MM.1S (cell line): ENCODE results near the gene HIGD1B.

ENCODE experiments used
- DNase-seq: peaks from one replicate; pipeline ENCODE4 v3.0.0-alpha.2; 2015
- H2AFZ ChIP-seq: fragments of 300-600 bp; sonication (generic); 2 replicates; pipeline ENCODE4 v1.6.0; 2016; ENCODE audit warnings: antibody characterized with exemption, low read length
- H3F3A ChIP-seq: fragments of 300-600 bp; sonication (generic); 2 replicates; pipeline ENCODE4 v1.6.1; 2016; ENCODE audit warnings: mild to moderate bottlenecking, antibody characterized with exemption, low read length, moderate library complexity, mixed read lengths; ENCODE audit not compliant: insufficient read depth
- H3K27ac ChIP-seq: fragments of 300-600 bp; sonication (generic); 2 replicates; pipeline ENCODE4 v1.5.1; 2016; ENCODE audit warnings: mild to moderate bottlenecking, low read length
- H3K27me3 ChIP-seq: fragments of 300-600 bp; sonication (generic); replicated peaks from 2 replicates; pipeline ENCODE4 v1.6.0; 2016; ENCODE audit warnings: low read length; ENCODE audit not compliant: insufficient read depth
- H3K36me3 ChIP-seq: fragments of 300-600 bp; sonication (generic); replicated peaks from 2 replicates; pipeline ENCODE4 v1.6.1; 2016; ENCODE audit warnings: mild to moderate bottlenecking, low read length, mixed read lengths; ENCODE audit not compliant: insufficient read depth
- H3K4me1 ChIP-seq: fragments of 300-600 bp; sonication (generic); 2 replicates; pipeline ENCODE4 v1.6.1; 2016; ENCODE audit warnings: low read length, mixed read lengths
- H3K4me2 ChIP-seq: fragments of 300-600 bp; sonication (generic); 2 replicates; pipeline ENCODE4 v1.6.0; 2016; ENCODE audit warnings: low read depth, low read length
- H3K4me3 ChIP-seq: fragments of 300-600 bp; sonication (generic); 2 replicates; pipeline ENCODE4 v1.5.1; 2016; ENCODE audit warnings: low read length, mixed read lengths
- H3K79me2 ChIP-seq: fragments of 300-600 bp; sonication (generic); 2 replicates; pipeline ENCODE4 v1.6.1; 2016; ENCODE audit warnings: mixed run types, low read length, mixed read lengths
- H3K9ac ChIP-seq: fragments of 300-600 bp; sonication (generic); 2 replicates; pipeline ENCODE4 v1.6.1; 2016; ENCODE audit warnings: low read length, mixed read lengths
- H3K9me2 ChIP-seq: fragments of 300-600 bp; sonication (generic); replicated peaks from 2 replicates; pipeline ENCODE4 v1.6.1; 2016; ENCODE audit warnings: mild to moderate bottlenecking, low read length, mixed read lengths; ENCODE audit not compliant: insufficient read depth
- H3K9me3 ChIP-seq: fragments of 300-600 bp; sonication (generic); replicated peaks from 2 replicates; pipeline ENCODE4 v1.6.1; 2016; ENCODE audit warnings: mild to moderate bottlenecking, low read length, mixed read lengths; ENCODE audit not compliant: insufficient read depth
- H4K20me1 ChIP-seq: fragments of 300-600 bp; sonication (generic); 2 replicates; pipeline ENCODE4 v1.6.1; 2016; ENCODE audit warnings: mild to moderate bottlenecking, low read length, moderate library complexity, mixed read lengths; ENCODE audit not compliant: insufficient read depth
- EZH2 ChIP-seq: fragments of 300-600 bp; sonication (generic); optimal IDR thresholded peaks from 2 replicates; pipeline ENCODE3; 2017; ENCODE audit warnings: low read depth, mild to moderate bottlenecking, antibody characterized with exemption, low read length, mixed read lengths
- EZH2phosphoT487 ChIP-seq: fragments of 300-600 bp; sonication (generic); IDR thresholded peaks from 2 replicates; pipeline ENCODE4 v1.6.1; 2018; ENCODE audit warnings: antibody characterized with exemption, low read length
- TF ChIP-seq, protein P1 (sequence below): fragments of 300-600 bp; sonication (generic); IDR thresholded peaks from 2 replicates; pipeline ENCODE4 v1.5.1; 2016; ENCODE audit warnings: antibody characterized with exemption, low read length, mixed read lengths

The HIGD1B gene

DNA sequence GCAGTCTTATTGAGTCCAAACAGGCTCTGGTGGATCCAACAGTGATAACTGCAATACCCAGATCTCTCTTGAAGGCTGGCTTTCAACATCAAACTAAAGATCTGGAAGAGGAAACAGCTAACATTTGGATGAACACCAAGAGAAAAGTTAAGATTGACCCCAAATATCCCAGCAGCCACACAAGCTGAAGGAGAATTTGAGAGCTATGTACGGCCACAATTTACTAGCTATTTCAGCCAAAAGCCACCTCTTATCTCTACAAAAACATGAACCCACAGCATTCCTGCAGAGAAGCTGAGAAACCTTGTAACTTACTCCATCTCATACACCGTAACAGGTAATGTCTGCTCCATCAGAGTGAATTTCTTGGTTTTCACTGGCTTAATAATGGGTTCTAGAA lies 37.3 kb downstream of the HIGD1B start:
- H3F3A ChIP-seq: no peaks in the 10 kb centered on the region
- no peaks in the 10 kb centered on the region for H3K9me3 ChIP-seq
- no peaks in the 10 kb centered on the region for H3K4me1 ChIP-seq
- no peak overlapping the region for H3K4me2 ChIP-seq
- peaks cover 34% of the 10 kb centered on the region for H3K79me2 ChIP-seq
- no peaks in the 10 kb centered on the region for H3K27me3 ChIP-seq
- no peak overlapping the region for H3K4me3 ChIP-seq
- no peak overlapping the region for H2AFZ ChIP-seq
- no peaks in the 10 kb centered on the region for H3K9me2 ChIP-seq
- TF ChIP-seq, protein P1, sequence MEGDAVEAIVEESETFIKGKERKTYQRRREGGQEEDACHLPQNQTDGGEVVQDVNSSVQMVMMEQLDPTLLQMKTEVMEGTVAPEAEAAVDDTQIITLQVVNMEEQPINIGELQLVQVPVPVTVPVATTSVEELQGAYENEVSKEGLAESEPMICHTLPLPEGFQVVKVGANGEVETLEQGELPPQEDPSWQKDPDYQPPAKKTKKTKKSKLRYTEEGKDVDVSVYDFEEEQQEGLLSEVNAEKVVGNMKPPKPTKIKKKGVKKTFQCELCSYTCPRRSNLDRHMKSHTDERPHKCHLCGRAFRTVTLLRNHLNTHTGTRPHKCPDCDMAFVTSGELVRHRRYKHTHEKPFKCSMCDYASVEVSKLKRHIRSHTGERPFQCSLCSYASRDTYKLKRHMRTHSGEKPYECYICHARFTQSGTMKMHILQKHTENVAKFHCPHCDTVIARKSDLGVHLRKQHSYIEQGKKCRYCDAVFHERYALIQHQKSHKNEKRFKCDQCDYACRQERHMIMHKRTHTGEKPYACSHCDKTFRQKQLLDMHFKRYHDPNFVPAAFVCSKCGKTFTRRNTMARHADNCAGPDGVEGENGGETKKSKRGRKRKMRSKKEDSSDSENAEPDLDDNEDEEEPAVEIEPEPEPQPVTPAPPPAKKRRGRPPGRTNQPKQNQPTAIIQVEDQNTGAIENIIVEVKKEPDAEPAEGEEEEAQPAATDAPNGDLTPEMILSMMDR: no peak
- TF ChIP-seq EZH2phosphoT487 (no peak), EZH2 (no peak)
- H3K9ac ChIP-seq: no peak overlapping the region
- H3K36me3 ChIP-seq: peaks cover 6% of the 10 kb centered on the region; the same call in 1 of the 2 replicates
- no peaks in the 10 kb centered on the region for H4K20me1 ChIP-seq
- no peak for DNase-seq
- H3K27ac ChIP-seq: no peak overlapping the region

DNA sequence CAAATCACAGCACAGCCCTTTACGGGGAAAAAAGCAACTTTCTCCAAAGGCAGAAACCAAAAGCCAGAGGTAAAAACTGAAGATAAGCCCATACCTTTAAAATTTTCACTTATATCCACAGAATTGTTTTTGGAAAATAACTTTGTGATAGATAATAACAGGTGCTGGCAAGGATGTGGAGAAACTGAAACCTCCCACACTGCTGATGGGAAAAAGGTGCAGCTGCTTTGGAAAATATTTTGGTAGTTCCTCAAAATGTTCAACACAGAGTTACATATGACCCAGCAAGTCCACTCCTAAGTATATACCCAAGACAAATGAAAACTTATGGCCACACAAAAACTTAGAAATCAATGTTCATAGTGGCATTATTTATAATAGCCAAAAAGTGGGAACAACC lies 39.3 kb downstream of the HIGD1B start:
- no peak overlapping the region for H2AFZ ChIP-seq
- peaks cover 55% of the 10 kb centered on the region for H3K79me2 ChIP-seq
- H4K20me1 ChIP-seq: no peaks in the 10 kb centered on the region
- H3K27me3 ChIP-seq: no peaks in the 10 kb centered on the region
- TF ChIP-seq EZH2phosphoT487: no peak
- no peak overlapping the region for H3K9ac ChIP-seq
- H3K4me2 ChIP-seq: no peak overlapping the region
- no peaks in the 10 kb centered on the region for H3K9me3 ChIP-seq
- no peak overlapping the region for H3K4me3 ChIP-seq
- no peaks in the 10 kb centered on the region for H3K9me2 ChIP-seq
- no peaks in the 10 kb centered on the region for H3F3A ChIP-seq
- no peak for DNase-seq
- no peak overlapping the region for H3K27ac ChIP-seq
- H3K4me1 ChIP-seq: no peaks in the 10 kb centered on the region
- H3K36me3 ChIP-seq: peaks cover 6% of the 10 kb centered on the region; the same call in 1 of the 2 replicates

DNA sequence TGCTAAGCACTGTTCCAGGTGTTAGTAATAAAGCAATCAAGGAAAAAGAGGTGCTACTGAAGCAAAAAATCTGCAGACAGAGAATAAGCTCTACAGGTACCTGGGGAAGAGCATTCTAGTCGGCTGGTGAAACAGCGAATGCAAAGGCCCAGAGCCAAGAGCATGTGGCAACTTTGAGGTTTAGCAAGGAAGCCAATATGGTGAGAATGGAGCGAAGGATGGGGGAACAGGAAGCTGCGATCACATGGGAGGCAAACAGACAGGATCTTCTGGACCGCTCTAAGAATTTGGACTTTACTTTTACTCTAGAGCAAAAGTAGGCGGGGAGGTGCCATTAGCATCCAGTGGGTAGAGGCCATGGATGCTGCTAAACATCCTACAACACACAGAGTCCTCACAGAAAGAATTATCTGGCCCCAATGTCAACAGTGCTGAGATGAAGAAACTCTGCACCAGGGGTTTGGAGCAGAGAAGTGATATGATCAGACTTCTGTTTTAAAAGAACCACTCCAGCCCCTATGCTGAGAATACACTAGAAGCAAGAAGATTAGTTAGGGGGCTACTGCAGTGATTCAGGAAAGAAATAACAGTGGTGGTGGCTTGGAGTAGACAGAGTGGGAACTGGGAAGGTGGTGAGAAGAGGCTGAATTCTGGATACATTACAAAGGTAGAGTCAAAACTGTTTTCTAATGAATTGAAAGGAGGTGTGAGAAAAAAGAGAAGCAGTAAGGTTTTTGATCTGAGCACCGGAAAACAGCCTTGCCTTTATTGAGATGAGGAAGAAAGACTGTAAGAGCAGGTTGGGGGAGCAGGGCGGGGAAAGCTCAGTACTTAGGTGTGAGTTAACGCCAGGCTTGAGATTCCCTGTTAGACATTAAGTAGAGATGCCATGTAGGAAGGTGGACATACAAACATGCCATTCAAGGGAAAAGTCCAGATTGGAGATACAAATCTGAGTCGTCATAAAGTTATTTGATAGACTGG lies 40.6 kb downstream of the HIGD1B start:
- no peaks in the 10 kb centered on the region for H4K20me1 ChIP-seq
- H3K27me3 ChIP-seq: no peaks in the 10 kb centered on the region
- no peak overlapping the region for H3K4me3 ChIP-seq
- no peak overlapping the region for H3K27ac ChIP-seq
- H3K4me1 ChIP-seq: no peaks in the 10 kb centered on the region
- no peaks in the 10 kb centered on the region for H3K9me2 ChIP-seq
- H3K4me2 ChIP-seq: no peak overlapping the region
- TF ChIP-seq EZH2phosphoT487: no peak
- TF ChIP-seq, protein P1: no peak
- no peak for TF ChIP-seq EZH2
- no peak overlapping the region for H2AFZ ChIP-seq
- no peaks in the 10 kb centered on the region for H3K9me3 ChIP-seq
- H3K36me3 ChIP-seq: peaks cover 7% of the 10 kb centered on the region; the same call in 1 of the 2 replicates
- no peak for DNase-seq
- no peaks in the 10 kb centered on the region for H3F3A ChIP-seq
- H3K79me2 ChIP-seq: peaks cover 67% of the 10 kb centered on the region
- no peak overlapping the region for H3K9ac ChIP-seq

DNA sequence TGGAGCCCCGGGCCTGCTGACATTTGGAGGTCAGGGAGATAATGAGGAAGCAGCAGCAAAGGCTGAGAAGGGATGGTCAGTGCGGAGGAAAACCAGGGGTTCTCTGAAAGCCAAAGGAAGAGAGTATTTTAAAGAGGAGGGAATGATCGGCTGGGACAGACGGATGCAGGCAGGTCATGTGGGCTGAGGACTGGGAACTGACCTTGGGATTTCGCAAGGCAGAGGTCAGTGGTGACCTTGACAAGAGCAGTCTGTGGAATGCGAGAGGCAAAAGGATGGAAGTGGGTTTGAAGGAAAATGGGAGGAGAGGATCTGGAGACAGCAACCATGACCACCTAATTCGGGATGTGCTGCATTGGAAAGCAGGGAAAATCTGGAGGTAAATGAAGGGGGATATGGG lies 41.3 kb downstream of the HIGD1B start:
- TF ChIP-seq, protein P1: no peak
- TF ChIP-seq EZH2phosphoT487: no peak
- no peak for TF ChIP-seq EZH2
- Histone ChIP-seq H3K4me3 (no peak overlapping the region), H4K20me1 (no peaks in the 10 kb centered on the region), H3K4me2 (no peak overlapping the region), H3K9ac (no peak overlapping the region), H3K4me1 (no peaks in the 10 kb centered on the region), H3K27ac (no peak overlapping the region), H3F3A (no peaks in the 10 kb centered on the region), H3K9me3 (no peaks in the 10 kb centered on the region), H3K27me3 (no peaks in the 10 kb centered on the region), H3K36me3 (peaks cover 3% of the 10 kb centered on the region; the same call in 1 of the 2 replicates), H3K79me2 (peaks cover 70% of the 10 kb centered on the region), H3K9me2 (no peaks in the 10 kb centered on the region), H2AFZ (no peak overlapping the region)
- no peak for DNase-seq
